ENCODE data around the gene CCDC138.

- TF ChIP-seq ESRRG (CRISPR knock-in tag; IDR thresholded peaks at IDR 0.05) (no peak), ZC3H10 (CRISPR knock-in tag; IDR thresholded peaks at IDR 0.05) (no peak), CSDC2 (CRISPR knock-in tag; IDR thresholded peaks at IDR 0.05) (no peak)
Measured at GRCh38 chr2:108924580-108925251, 138.1 kb downstream of the CCDC138 start.

Data from SK-N-SH treated with all-trans-retinoic acid at 6 μM for 48 hours (cell line).